H9 (cell line): ENCODE data around the gene AARS1. TPM values are rescaled to one million over a fixed set of nuclear protein-coding genes. Genes with fewer than 3 reads are reported as not detected.

Experiments used
- DNase-seq: peaks from one replicate; pipeline ENCODE4 v3.0.0-alpha.2; 2017
- H2AFZ ChIP-seq: one replicate; pipeline ENCODE4 v1.6.1; 2013; ENCODE audit warnings: mild to moderate bottlenecking, low read length, control low read depth, moderate library complexity
- H2AK5ac ChIP-seq: 2 replicates; pipeline ENCODE4 v1.6.1; 2013; ENCODE audit warnings: low read length, control low read depth, mixed read lengths; ENCODE audit not compliant: insufficient read length
- H2BK120ac ChIP-seq: one replicate; pipeline ENCODE4 v1.6.1; 2013; ENCODE audit warnings: low read depth, mild to moderate bottlenecking, low read length, control low read depth, inconsistent platforms; ENCODE audit not compliant: poor library complexity, severe bottlenecking
- H2BK12ac ChIP-seq: 2 replicates; pipeline ENCODE4 v1.6.1; 2013; ENCODE audit warnings: low read length, control low read depth, mixed read lengths, low read depth; ENCODE audit not compliant: insufficient read length
- H2BK15ac ChIP-seq: 2 replicates; pipeline ENCODE4 v1.6.1; 2013; ENCODE audit warnings: low read depth, low read length, control low read depth
- H2BK20ac ChIP-seq: one replicate; pipeline ENCODE4 v1.6.1; 2013; ENCODE audit warnings: low read depth, mild to moderate bottlenecking, low read length, control low read depth, inconsistent platforms; ENCODE audit not compliant: poor library complexity, severe bottlenecking
- H2BK5ac ChIP-seq: 2 replicates; pipeline ENCODE4 v1.6.1; 2013; ENCODE audit warnings: low read length, control low read depth, mixed read lengths; ENCODE audit not compliant: insufficient read length
- H3K14ac ChIP-seq: 2 replicates; pipeline ENCODE4 v1.6.1; 2013; ENCODE audit warnings: low read length, control low read depth; ENCODE audit not compliant: insufficient read depth
- H3K18ac ChIP-seq: 2 replicates; pipeline ENCODE4 v1.6.1; 2013; ENCODE audit warnings: low read depth, mild to moderate bottlenecking, mixed read lengths, low read length, control low read depth; ENCODE audit not compliant: insufficient read length
- H3K23ac ChIP-seq: 2 replicates; pipeline ENCODE4 v1.6.1; 2013; ENCODE audit warnings: low read length, control low read depth, mixed read lengths, low read depth; ENCODE audit not compliant: insufficient read length
- H3K23me2 ChIP-seq: 2 replicates; pipeline ENCODE4 v1.6.1; 2013; ENCODE audit warnings: low read depth, mild to moderate bottlenecking, mixed read lengths, low read length, control low read depth; ENCODE audit not compliant: insufficient read length, poor library complexity, severe bottlenecking
- H3K27ac ChIP-seq: 2 replicates; pipeline ENCODE4 v1.5.1; 2013; ENCODE audit warnings: low read length, control low read depth, mixed read lengths, low read depth; ENCODE audit not compliant: insufficient read length
- H3K27me3 ChIP-seq: 2 replicates; pipeline ENCODE4 v1.6.1; 2013; ENCODE audit warnings: low read length, control low read depth, inconsistent platforms; ENCODE audit not compliant: insufficient read depth
- H3K4ac ChIP-seq: 2 replicates; pipeline ENCODE4 v1.6.1; 2013; ENCODE audit warnings: low read depth, mild to moderate bottlenecking, control low read depth, inconsistent platforms, low read length, moderate library complexity
- H3K4me1 ChIP-seq: 2 replicates; pipeline ENCODE4 v1.6.1; 2013; ENCODE audit warnings: low read length, control low read depth, inconsistent platforms; ENCODE audit not compliant: insufficient read depth
- H3K4me2 ChIP-seq: 2 replicates; pipeline ENCODE4 v1.6.1; 2013; ENCODE audit warnings: low read length, control low read depth, mixed read lengths; ENCODE audit not compliant: insufficient read length, insufficient read depth
- H3K56ac ChIP-seq: 2 replicates; pipeline ENCODE4 v1.6.1; 2013; ENCODE audit warnings: low read depth, mild to moderate bottlenecking, mixed read lengths, low read length, control low read depth; ENCODE audit not compliant: insufficient read length
- H3K79me1 ChIP-seq: 2 replicates; pipeline ENCODE4 v1.6.1; 2013; ENCODE audit warnings: low read depth, mild to moderate bottlenecking, moderate library complexity, low read length, control low read depth, inconsistent platforms; ENCODE audit not compliant: insufficient read depth, poor library complexity, severe bottlenecking
- H3K79me2 ChIP-seq: 2 replicates; pipeline ENCODE4 v1.6.1; 2013; ENCODE audit warnings: low read length, control low read depth, inconsistent platforms; ENCODE audit not compliant: insufficient read depth
- H3K9ac ChIP-seq: 2 replicates; pipeline ENCODE4 v1.6.1; 2013; ENCODE audit warnings: low read length, control low read depth, mixed read lengths; ENCODE audit not compliant: insufficient read length; ENCODE audit errors: extremely low read depth
- H3K9me3 ChIP-seq: one replicate; pipeline ENCODE4 v1.6.1; 2013; ENCODE audit warnings: low read depth, low read length, inconsistent platforms; ENCODE audit not compliant: control insufficient read depth
- H3T11ph ChIP-seq: one replicate; pipeline ENCODE4 v1.6.1; 2013; ENCODE audit warnings: mild to moderate bottlenecking, low read length, control low read depth, inconsistent platforms
- H4K20me1 ChIP-seq: one replicate; pipeline ENCODE4 v1.6.1; 2013; ENCODE audit not compliant: control insufficient read depth, insufficient read length, insufficient read depth
- H4K5ac ChIP-seq: 2 replicates; pipeline ENCODE4 v1.6.1; 2013; ENCODE audit warnings: low read depth, mild to moderate bottlenecking, mixed read lengths, low read length, control low read depth; ENCODE audit not compliant: insufficient read length
- H4K8ac ChIP-seq: replicated peaks from 2 replicates; pipeline ENCODE4 v1.6.1; 2013; ENCODE audit warnings: low read length, control low read depth, mixed read lengths, low read depth; ENCODE audit not compliant: insufficient read length
- H4K91ac ChIP-seq: 2 replicates; pipeline ENCODE4 v1.6.1; 2013; ENCODE audit warnings: low read depth, mild to moderate bottlenecking, moderate library complexity, mixed read lengths, low read length, control low read depth; ENCODE audit not compliant: insufficient read length
- H3K27ac Mint-ChIP-seq, 3 experiments: 2 replicates in 2 of 3; 3 replicates in 1 of 3; pipeline ENCODE4 v1.8.0; 2020 to 2021; ENCODE audit warnings: mixed read lengths in 3 of 3, mild to moderate bottlenecking in 1 of 3, moderate library complexity in 1 of 3
- H3K27me3 Mint-ChIP-seq: 2 replicates; pipeline ENCODE4 v1.8.0; 2021; ENCODE audit warnings: low read depth, mild to moderate bottlenecking, moderate library complexity, mixed read lengths
- H3K36me3 Mint-ChIP-seq, 3 experiments: 2 replicates in 2 of 3; 3 replicates in 1 of 3; pipeline ENCODE4 v1.8.0; 2020 to 2021; ENCODE audit warnings: low read depth in 3 of 3, mixed read lengths in 3 of 3; ENCODE audit not compliant: insufficient read depth in 1 of 3
- H3K4me1 Mint-ChIP-seq, 2 experiments: 2 replicates each; pipeline ENCODE4 v1.8.0; 2020; ENCODE audit warnings: mixed read lengths in 2 of 2
- H3K4me3 Mint-ChIP-seq, 2 experiments: 2 replicates in 1 of 2; 3 replicates in 1 of 2; pipeline ENCODE4 v1.8.0; 2020 to 2021; ENCODE audit warnings: mild to moderate bottlenecking in 2 of 2, mixed read lengths in 2 of 2, moderate library complexity in 1 of 2
- H3K9me3 Mint-ChIP-seq, 2 experiments: 2 replicates in 1 of 2; 3 replicates in 1 of 2; pipeline ENCODE4 v1.8.0; 2020; ENCODE audit warnings: mild to moderate bottlenecking in 2 of 2, mixed read lengths in 2 of 2, moderate library complexity in 1 of 2
- WGBS: extraction: QIAGEN DNeasy Blood & Tissue Kit; methylation state at CpG from one replicate; pipeline ENCODE4 v1.1.7; 2013; ENCODE audit warnings: missing lambda C conversion rate, low lambda C conversion rate, mixed read lengths; ENCODE audit not compliant: insufficient read length; ENCODE audit errors: extremely low coverage; 5-methylcytosine and 5-hydroxymethylcytosine counted together
- long read RNA-seq: library from polyadenylated mRNA; unstranded; transcript quantifications from one replicate; pipeline ENCODE4 v2.0.0, GENCODE V29; 2020
- total RNA-seq: library from RNA; stranded (reverse); gene quantifications from 2 replicates; pipeline ENCODE4 v1.2.1, GENCODE V29; 2021
- TF ChIP-seq, protein P1 (sequence below): fragments of 200-600 bp; sonication (generic); conservative IDR thresholded peaks from 3 replicates; pipeline ENCODE4 v1.8.0; 2021; ENCODE audit warnings: antibody characterized with exemption, mild to moderate bottlenecking

AARS1 gene
- 164 and 168 TPM in 2 replicates for total RNA-seq
- long read RNA-seq, transcript AARS-201 (21 exons, 3,477 nt): major isoform, 791 of 963 reads
- long read RNA-seq, partial matches to known transcripts: 81 of 963 reads
- long read RNA-seq, other reads (novel, unspliced or antisense): 91 of 963 reads

DNA sequence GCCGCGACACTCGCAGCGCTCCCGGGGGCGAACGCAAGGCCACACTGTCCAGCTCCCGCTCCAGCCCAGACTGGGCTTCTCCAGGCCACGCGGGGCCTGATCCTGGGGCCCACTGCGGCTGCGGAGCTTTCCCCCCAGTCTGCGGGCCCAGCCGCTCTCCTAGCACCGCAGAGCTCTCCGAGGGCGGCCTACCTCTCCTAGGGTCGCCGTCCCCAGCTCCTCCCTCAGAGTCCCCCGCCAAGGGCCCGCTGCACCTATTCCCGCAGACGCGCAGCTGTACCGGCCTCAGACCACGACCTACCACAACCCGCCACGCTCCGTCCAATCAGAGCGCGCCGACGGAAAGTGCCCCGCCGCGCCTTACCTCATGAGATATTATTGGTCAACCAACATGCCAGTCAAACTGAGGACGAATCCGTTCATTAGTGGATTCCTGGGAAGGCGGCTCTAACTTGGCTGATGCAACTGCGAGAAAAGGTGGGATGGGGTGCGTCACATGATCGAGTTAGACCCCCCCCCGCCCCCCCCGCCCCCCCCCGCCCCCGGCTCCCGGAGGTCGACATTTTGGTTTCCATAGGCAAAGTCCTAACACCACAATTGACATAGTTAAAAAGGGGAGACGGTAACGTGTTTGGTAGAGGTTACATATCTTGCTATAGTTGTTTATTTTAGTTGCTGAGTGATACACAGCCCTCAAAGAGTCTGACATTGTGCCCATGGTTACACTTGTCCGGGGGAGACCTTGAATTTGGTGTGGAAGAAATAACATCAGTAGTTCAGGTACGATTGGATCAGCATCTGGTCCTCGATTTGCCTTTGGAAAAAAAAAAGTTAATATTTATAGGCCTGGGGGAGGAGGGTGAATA, at the start of gene AARS1:
TSS of gene AARS1 (minus strand) at position 278 of the 866 bp plus-strand sequence. CDS start 6,743 bp downstream, outside the sequence.
- H3K56ac ChIP-seq: peak within 1 kb of the TSS; percentile 19
- H4K8ac ChIP-seq: no peak within 1 kb of the TSS
- peak within 1 kb of the TSS; percentile 97 for H3K14ac ChIP-seq
- no peaks in the 10 kb centered on the region for H3K9me3 ChIP-seq
- H3K27ac Mint-ChIP-seq: peak within 1 kb of the TSS; percentile 95 to 99 (median 98)
- peak within 1 kb of the TSS; percentile 73 for H2BK120ac ChIP-seq
- no peak within 1 kb of the TSS for H2BK20ac ChIP-seq
- H3K79me2 ChIP-seq: peaks cover 23% of the 10 kb centered on the region; the same call in 1 of the 2 replicates
- peak within 1 kb of the TSS; percentile 74 for H3K4me2 ChIP-seq
- no peak within 1 kb of the TSS for H2BK15ac ChIP-seq
- no peak within 1 kb of the TSS for H3K23ac ChIP-seq
- peaks cover 8% of the 10 kb centered on the region for H3K79me1 ChIP-seq
- peak; percentile 99 for DNase-seq
- peak within 1 kb of the TSS; percentile 93 for H3K9ac ChIP-seq
- H4K91ac ChIP-seq: no peak within 1 kb of the TSS
- H3K4me3 Mint-ChIP-seq: peak within 1 kb of the TSS; percentile 94 to 95
- H3K27ac ChIP-seq: peak within 1 kb of the TSS; percentile 30
- peak within 1 kb of the TSS; percentile 73 for H4K5ac ChIP-seq
- peak within 1 kb of the TSS; percentile 94 for H3K18ac ChIP-seq
- peak within 1 kb of the TSS; percentile 52; the same call in 1 of the 2 replicates for H3K4ac ChIP-seq
- H3K36me3 Mint-ChIP-seq: peaks cover 18 to 24% (median 22%) of the 10 kb centered on the region in 3 experiments
- H3K4me1 ChIP-seq: no peaks in the 10 kb centered on the region
- H3K9me3 Mint-ChIP-seq: no peaks in the 10 kb centered on the region
- no peaks in the 10 kb centered on the region for H3K27me3 ChIP-seq
- no peak within 1 kb of the TSS for H2AFZ ChIP-seq
- H3T11ph ChIP-seq: peak within 1 kb of the TSS; percentile 20
- no peaks in the 10 kb centered on the region for H4K20me1 ChIP-seq
- H3K23me2 ChIP-seq: peaks cover 4% of the 10 kb centered on the region
- H3K27me3 Mint-ChIP-seq: no peaks in the 10 kb centered on the region; the same call in 1 of the 2 replicates
- no CpG with 5 or more reads among the region's 53 CpGs for WGBS
- H3K4me1 Mint-ChIP-seq: peaks cover 1 to 9% of the 10 kb centered on the region in 2 experiments; a peak in 3 of 4 replicates
- H2AK5ac ChIP-seq: no peak within 1 kb of the TSS
- no peak within 1 kb of the TSS for H2BK5ac ChIP-seq
- peak within 1 kb of the TSS; percentile 59 for H2BK12ac ChIP-seq
- TF ChIP-seq, protein P1, sequence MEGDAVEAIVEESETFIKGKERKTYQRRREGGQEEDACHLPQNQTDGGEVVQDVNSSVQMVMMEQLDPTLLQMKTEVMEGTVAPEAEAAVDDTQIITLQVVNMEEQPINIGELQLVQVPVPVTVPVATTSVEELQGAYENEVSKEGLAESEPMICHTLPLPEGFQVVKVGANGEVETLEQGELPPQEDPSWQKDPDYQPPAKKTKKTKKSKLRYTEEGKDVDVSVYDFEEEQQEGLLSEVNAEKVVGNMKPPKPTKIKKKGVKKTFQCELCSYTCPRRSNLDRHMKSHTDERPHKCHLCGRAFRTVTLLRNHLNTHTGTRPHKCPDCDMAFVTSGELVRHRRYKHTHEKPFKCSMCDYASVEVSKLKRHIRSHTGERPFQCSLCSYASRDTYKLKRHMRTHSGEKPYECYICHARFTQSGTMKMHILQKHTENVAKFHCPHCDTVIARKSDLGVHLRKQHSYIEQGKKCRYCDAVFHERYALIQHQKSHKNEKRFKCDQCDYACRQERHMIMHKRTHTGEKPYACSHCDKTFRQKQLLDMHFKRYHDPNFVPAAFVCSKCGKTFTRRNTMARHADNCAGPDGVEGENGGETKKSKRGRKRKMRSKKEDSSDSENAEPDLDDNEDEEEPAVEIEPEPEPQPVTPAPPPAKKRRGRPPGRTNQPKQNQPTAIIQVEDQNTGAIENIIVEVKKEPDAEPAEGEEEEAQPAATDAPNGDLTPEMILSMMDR: no peak
